Activated CD4-positive, alpha-beta T cell treated with anti-CD3 and anti-CD28 coated beads for 4 hours (primary cell): Measurements from ENCODE around the gene OR2G3.
A peak's percentile ranks its signal among the peaks of the same experiment; 100 is the strongest.

Experiments
- DNase-seq, 2 donors: peaks; one replicate each; pipeline ENCODE4 v3.0.0-alpha.2; 2020

Gene OR2G3

DNA sequence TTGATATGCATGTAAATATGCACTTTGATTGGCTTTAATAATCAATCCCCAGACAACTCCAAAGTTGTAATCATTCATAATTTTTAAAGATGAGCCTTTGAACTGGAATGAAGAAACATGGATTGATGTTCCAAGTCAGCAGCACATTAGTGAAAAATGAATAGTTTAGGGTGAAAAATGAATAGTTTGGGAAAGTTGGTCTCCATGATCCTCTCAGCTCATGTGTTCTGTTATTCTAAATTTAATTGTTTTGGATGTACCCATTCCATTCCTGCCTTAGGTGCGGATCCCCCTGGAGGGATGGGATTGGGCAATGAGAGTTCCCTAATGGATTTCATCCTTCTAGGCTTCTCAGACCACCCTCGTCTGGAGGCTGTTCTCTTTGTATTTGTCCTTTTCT is at the start of gene OR2G3:
TSS of gene OR2G3 (plus strand) at position 301 of the 400 bp plus-strand sequence. CDS start at position 301, 0 bp downstream.
- DNase-seq, result no peak

- no peak for DNase-seq
These were observed 47.3 kb upstream of the OR2G3 start for GRCh38 chr1:247557926-247558674.

DNA sequence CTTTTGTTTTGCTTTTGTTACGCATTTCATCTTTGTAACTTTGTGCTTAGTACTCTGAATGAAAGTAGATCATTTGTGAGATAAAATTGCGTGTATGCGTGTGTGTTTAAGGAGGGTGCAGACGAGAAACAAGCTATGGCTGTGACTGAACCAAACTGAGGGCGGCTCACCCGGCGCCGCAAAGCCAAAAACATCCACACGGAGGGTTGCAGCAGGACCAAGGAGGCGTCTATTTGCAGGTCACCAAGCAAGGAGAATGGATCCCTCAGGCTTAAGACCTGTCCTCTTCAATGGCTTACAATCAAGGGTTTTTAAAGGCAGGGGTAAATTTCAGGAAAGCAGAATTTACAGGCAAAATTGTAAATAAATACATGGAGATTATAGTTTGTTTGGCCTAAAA is 43.7 kb upstream of the OR2G3 start:
- no peak for DNase-seq

DNA sequence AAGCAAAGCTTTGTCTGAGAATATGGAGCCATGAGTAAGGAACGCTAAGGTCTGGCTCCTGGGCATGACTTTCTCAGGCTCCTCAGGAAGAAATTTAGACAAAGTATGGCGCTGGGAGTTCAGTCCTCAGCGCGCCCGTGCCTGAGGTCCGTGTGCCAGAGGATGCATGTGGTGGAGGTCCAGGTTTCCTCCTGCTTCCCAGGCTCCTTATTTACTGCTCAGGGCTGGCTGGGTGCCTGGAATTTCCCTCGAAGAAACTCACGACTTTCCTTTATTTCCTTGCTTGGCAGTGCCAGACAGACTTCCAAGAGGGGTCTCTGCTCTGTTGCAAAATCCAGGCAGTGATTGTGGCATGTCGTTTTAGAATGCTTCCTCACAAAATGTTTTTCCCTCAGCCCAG is 43.2 kb upstream of the OR2G3 start:
- no peak for DNase-seq

- no peak for DNase-seq
These were observed 31.1 kb upstream of the OR2G3 start for GRCh38 chr1:247574236-247574635.

DNA sequence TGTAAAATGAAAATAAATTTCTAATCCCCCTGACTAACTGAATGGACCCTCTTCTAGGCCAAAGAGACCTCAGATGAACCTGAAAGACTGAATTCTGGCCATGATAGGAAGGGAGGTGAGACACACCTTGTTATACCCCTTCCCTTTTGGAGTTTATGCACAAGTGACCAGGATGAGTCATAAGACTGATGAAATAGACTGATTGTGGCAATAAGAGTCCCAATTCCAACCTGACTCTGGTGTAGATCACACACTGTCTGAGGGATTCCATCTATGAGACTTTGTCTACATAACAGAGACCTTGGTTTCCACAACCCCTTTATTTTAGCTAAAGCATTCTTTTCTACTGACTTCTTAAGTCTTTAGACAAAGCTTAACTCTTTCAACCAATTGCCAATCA is 30.7 kb upstream of the OR2G3 start:
- no peak for DNase-seq

GRCh38 chr1:247576514-247576913 is 28.9 kb upstream of the OR2G3 start:
- no peak for DNase-seq

GRCh38 chr1:247578946-247579460 is 26.4 kb upstream of the OR2G3 start:
- no peak for DNase-seq

DNA sequence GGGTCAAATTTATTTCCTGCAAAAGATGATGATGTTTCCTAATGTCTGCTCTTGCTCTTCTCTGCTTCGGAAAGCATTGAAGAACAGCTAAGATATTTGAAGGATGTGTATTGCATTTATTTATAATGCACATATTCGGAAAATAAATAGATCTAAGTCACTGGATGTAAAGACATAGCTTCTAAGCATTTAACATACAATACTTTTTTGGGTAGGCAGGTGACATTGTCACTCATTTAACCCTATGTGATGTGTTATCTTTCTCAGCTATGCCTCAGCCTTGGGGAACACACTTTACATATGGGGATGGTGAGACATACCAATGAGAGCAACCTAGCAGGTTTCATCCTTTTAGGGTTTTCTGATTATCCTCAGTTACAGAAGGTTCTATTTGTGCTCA is 17.3 kb upstream of the OR2G3 start, which contains the start of gene OR2G2:
TSS of gene OR2G2 (plus strand) at position 301 of the 400 bp plus-strand sequence. CDS start at position 301, 0 bp downstream.
- DNase-seq, result no peak

DNA sequence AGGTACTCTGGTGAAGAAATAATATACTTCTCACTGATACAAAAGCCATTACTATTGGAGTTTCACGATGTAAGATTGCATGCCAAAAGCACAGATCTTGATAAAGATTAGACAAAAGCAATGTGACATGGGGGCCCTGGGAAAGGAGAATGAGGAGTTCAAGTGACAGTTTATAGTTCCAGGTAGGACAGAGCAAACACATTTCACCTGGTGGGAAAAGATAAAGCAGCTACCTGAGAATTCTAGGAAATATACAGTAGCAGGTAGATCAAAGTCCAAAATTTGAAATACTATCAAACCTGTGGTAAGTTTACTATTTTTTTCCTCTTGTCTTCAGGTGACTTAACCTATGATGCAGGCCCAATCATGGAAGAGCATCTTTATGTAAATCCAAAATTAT is 8.0 kb downstream of the OR2G3 start:
- DNase-seq, result no peak

- DNase-seq, result no peak
These were observed 9.2 kb downstream of the OR2G3 start for GRCh38 chr1:247614625-247615024.

- no peak for DNase-seq
These were observed 22.6 kb downstream of the OR2G3 start for GRCh38 chr1:247627951-247628350.

- no peak for DNase-seq
These were observed 32.6 kb downstream of the OR2G3 start for GRCh38 chr1:247638011-247638410.

- DNase-seq, result no peak
These were observed 33.4 kb downstream of the OR2G3 start for GRCh38 chr1:247638781-247639180.

- peak in 1 of 2 donors; percentile 7 for DNase-seq
These were observed 34.1 kb downstream of the OR2G3 start for GRCh38 chr1:247639381-247639981.

- DNase-seq, result no peak
These were observed 37.4 kb downstream of the OR2G3 start for GRCh38 chr1:247642742-247643141.

GRCh38 chr1:247646867-247647266 is 41.5 kb downstream of the OR2G3 start:
- DNase-seq, result no peak

- DNase-seq, result no peak
These were observed 42.5 kb downstream of the OR2G3 start for GRCh38 chr1:247647864-247648263.

DNA sequence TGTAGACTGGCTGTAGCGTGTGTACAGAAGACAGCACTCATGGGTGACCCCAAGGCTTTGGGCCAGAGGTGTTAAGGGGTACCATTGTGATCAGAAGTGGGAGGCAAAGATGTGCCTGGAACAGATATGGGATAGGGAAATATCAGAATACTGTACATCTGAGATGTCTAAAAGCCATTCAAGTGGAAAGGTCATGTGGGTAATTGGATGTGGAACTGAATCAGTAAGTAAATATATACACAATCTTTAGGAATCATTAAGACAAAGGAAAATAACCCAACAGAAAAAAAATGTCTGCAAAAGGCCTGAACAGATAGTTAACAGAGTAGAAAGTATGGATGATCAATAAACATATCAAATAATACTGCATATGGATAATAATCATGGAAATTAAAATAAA is 47.7 kb downstream of the OR2G3 start:
- DNase-seq, result no peak
